Anterior cingulate cortex (tissue), 58 donors: ENCODE data around the gene ANTKMT.
"Not testable (repeated sequence)": the region's sequence is repeated elsewhere in the genome, so short reads cannot be mapped to it uniquely, and the experiment has no call there.

Source experiments
- DNase-seq, 58 donors: peaks; one replicate each; lab custom pipeline; 2025; lab: John Stamatoyannopoulos, UW

ANTKMT gene

GRCh38 chr16:680967-681745, 39.8 kb upstream of the ANTKMT start:
- DNase-seq: peak in 4 of 58 donors; percentile 25 to 39 (median 32)

- DNase-seq: peak in 1 of 58 donors; percentile 20
Measured at GRCh38 chr16:681746-682427, 39.1 kb upstream of the ANTKMT start.

DNA sequence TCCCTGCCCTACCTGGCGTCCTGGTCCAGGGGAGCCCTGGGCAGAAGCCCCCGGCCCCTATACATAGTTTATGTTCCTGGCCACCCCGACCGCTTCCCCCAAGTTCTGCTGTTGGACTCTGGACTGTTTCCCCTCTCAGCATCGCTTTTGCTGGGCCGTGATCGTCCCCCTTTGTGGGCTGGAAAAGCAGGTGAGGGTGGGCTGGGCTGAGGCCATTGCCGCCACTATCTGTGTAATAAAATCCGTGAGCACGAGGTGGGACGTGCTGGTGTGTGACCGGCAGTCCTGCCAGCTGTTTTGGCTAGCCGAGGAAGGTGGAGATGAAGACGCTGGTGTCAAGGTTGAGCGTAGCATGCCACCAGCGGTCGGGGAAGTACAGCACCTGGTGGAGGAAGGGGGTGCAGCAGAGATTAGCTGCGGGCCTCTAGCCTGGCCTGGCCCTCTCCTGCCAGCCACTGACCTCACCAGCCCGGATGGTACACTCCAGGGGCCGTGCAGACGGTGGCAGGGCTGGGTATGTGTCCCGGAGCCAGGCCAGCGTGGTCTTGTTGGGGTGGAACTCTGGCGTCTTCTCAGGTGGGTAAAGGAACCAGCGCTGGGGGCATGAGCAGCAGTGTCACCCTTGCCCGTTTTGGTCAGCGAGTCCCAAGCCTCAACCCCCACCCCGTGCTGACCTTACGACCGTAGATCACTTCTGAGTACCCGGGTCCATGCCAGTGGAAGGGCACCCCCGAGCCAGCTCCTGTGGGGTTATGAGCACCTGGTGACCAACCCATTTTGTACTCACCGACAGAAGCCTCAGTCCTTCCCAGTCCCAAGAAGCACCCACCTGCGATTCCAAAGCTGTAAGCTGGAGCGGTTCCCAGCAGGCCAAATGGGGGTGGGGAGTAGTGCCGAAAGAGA, 38.2 kb upstream of the ANTKMT start:
- DNase-seq: no peak

DNA sequence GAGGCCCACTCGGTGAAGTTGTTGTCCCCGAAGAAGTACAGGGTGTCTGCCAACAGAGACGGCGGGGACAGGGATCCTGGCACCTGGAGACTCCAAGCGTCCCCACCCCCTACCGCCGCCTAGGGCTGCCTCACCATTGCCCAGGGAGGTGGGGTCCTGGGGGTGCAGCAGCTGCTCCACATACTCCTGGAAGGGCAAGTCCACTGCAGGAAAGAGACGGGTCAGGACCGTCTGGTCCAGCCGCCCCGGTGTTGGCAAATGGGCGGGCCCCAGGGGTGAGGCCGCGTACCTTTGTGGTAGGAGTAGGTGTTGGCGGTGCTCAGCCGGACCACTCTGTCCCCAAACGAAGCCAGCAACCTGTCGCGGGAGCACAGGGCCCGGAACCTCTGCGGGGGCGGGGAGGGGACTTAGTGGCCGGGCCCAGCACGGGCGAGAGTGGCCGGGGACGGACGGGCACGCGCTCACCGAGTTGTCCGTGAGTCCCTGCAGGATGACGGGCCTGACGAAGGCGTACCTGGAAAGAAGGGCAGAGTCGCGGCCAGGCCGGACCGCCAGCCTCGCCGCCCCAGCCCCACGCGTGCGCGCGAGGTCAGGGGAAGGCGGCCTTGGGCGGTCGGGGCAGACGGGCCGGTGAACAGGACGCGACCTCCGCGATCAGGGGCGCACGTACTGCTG, 37.4 kb upstream of the ANTKMT start:
- no peak for DNase-seq

- peak; percentile 67 to 97 (median 94) for DNase-seq
Measured at GRCh38 chr16:684071-684794, 36.7 kb upstream of the ANTKMT start, which contains the start of gene JMJD8. Gene JMJD8 (minus strand): TSS chr16:684334. CDS start chr16:684319, 15 bp downstream.

- DNase-seq: no peak
Measured at GRCh38 chr16:684961-685696, 35.8 kb upstream of the ANTKMT start.

GRCh38 chr16:685967-686366, 35.0 kb upstream of the ANTKMT start:
- DNase-seq: peak in 1 of 58 donors; percentile 21

- DNase-seq: no peak
Measured at GRCh38 chr16:686459-687260, 34.3 kb upstream of the ANTKMT start.

- DNase-seq: no peak
Measured at GRCh38 chr16:687499-687898, 33.4 kb upstream of the ANTKMT start.

GRCh38 chr16:689175-689897, 31.6 kb upstream of the ANTKMT start:
- DNase-seq: no peak

DNA sequence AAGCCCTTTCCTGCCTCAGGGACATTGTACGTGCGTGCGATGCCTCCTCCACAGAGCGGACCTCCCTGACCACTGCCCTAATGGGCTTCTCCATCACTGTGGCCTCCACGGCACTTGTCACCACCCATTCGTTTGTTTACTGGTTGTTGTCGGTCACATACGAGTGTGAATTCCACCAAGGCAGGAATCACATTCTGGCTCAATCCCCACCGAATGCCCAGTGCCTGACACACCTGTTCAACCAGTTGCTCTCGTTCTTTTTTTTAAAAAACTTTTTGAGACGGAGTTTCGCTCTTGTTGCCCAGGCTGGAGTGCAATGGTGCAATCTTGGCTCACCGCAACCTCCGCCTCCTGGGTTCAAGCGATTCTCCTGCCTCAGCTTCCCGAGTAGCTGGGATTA, 29.7 kb upstream of the ANTKMT start:
- DNase-seq: not testable (repeated sequence)

DNA sequence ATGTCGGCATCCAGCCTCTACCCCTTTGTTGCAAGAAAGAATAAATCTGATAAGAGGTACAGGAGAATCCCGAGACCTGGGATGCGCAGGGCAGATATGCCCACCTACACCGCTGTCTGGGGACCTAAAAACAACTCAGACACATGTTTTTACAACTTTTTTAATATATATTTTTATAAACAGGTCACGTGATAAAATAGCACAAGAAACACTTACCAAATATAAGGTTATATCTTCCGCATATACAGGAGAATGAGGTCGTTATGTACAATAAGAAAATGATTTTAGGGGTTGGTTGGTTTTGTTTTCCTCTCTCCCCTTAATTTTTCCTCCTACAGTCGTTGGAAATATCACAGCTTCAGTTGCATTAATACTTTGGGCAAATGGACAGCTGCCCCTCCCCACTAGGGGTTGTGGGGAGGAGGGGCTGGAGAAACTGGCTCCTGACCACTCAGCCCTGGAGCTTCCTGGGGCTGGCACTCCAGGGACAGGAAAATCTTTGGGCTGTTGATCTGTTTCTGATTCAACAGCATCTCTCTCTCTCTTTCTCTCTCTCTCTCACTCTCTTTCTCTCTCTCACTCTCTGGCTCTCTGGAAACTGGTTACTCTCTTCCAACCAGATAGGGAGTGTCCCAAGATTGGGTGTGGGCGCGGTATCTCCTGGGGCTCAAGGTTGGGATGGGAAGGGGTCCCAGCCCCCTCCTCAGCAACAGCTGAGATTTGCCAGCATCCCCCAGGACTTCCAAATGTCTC, 28.4 kb upstream of the ANTKMT start:
- DNase-seq: no peak

DNA sequence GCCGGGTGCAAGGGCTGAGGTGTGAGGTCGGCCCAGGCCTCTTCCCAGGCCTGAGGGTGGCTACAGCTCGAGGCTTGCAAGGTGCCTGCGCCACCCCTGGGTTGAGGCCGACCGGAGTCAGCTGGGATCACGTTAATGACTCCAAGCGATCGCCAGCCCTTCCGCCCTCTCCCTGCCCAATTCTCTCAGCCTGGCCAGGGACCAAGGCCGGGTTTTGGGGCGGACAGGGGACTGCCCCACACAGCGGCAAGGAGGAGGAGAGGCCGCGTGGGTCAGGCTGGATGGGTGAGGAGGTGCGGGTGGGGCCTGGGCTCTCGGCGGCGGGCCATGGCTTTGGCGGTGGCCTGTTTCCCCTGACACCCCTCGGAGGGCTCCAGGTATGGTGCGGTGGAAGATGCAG, 27.6 kb upstream of the ANTKMT start:
- no peak for DNase-seq

- no peak for DNase-seq
Measured at GRCh38 chr16:693766-694165, 27.2 kb upstream of the ANTKMT start.

DNA sequence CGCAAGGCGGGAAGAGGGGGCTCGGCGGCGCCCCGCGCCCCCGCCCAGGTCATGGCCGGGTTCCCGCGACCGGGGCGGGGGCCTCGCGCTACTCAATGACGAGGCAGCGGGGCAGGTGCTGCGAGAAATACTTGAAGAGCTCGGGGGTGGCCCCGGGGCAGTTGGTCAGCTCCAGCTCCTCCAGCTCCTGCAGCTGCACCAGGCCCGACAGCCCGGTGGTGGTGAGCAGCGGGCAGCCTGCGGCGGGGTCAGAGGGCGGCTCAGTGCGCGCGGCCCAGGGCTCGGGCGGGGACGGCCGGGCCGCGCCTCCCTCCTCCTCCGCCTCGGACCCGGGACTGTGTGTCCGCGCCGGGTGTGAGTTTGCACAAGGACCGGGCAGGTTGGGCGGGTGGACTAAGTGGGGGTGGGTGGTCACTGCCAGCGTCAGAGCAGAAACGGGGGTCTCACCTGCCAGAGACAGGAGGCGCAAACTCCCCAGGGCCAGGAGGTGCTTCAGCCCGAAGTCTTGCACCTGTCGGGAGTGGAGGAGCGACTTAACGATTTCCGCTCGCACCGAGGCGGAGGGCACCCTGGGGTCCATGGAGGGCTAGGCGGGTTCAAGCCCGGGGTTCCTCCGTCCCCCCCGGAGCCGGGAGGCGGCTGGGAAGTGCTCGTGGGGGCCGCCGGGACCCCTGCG, 26.6 kb upstream of the ANTKMT start:
- no peak for DNase-seq

- no peak for DNase-seq
Measured at GRCh38 chr16:694863-695354, 26.0 kb upstream of the ANTKMT start.
